GM12891 (cell line): Measurements from ENCODE around the gene AIF1L.

Experiments
- POLR2A ChIP-seq: IDR thresholded peaks from 2 replicates; pipeline ENCODE4 v1.6.1; 2011; ENCODE audit warnings: low read depth, low read length, control low read depth
- POLR2AphosphoS5 ChIP-seq: IDR thresholded peaks from 2 replicates; pipeline ENCODE4 v1.6.1; 2011; ENCODE audit warnings: low read depth, low read length, control low read depth
- SPI1 ChIP-seq: IDR thresholded peaks from 2 replicates; pipeline ENCODE4 v1.6.1; 2011; ENCODE audit warnings: low read depth, low read length, control low read depth

GRCh38 chr9:131119600-131119999 lies 23.3 kb downstream of the AIF1L start:
- TF ChIP-seq POLR2AphosphoS5, result no peak
- no peak for TF ChIP-seq POLR2A
- no peak for TF ChIP-seq SPI1
